Neural cell (in vitro differentiated cells): ENCODE results near the gene CFAP20DC. TPM values are rescaled to one million over a fixed set of nuclear protein-coding genes. Genes with fewer than 3 reads are reported as not detected.

Source experiments
- H2AFZ ChIP-seq: fragments of 200-600, 300-800 bp; sonication (generic), shearing (Covaris generic); 2 replicates; pipeline ENCODE4 v1.6.0; 2014; ENCODE audit warnings: low read depth, mild to moderate bottlenecking, antibody characterized with exemption, low read length, moderate library complexity
- H3F3A ChIP-seq: fragments of 200-600 bp; shearing (Covaris generic); 2 replicates; pipeline ENCODE4 v1.6.1; 2016; ENCODE audit warnings: mild to moderate bottlenecking, moderate library complexity, mixed read lengths, antibody characterized with exemption, low read length; ENCODE audit not compliant: insufficient read depth, poor library complexity, severe bottlenecking
- H3K27ac ChIP-seq: fragments of 200-600, 300-800 bp; sonication (generic), shearing (Covaris generic); 2 replicates; pipeline ENCODE4 v1.5.1; 2014; ENCODE audit warnings: mild to moderate bottlenecking, low read length, moderate library complexity
- H3K27me3 ChIP-seq: fragments of 300-800, 200-600 bp; sonication (generic), shearing (Covaris generic); 2 replicates; pipeline ENCODE4 v1.6.0; 2014; ENCODE audit warnings: mild to moderate bottlenecking, low read depth, low read length, moderate library complexity; ENCODE audit not compliant: insufficient read depth
- H3K36me3 ChIP-seq: fragments of 300-800, 200-600 bp; sonication (generic), shearing (Covaris generic); 2 replicates; pipeline ENCODE4 v1.5.1; 2014; ENCODE audit warnings: mild to moderate bottlenecking, antibody characterized with exemption, low read length, moderate library complexity; ENCODE audit not compliant: insufficient read depth
- H3K4me2 ChIP-seq: fragments of 300-800, 200-600 bp; sonication (generic), shearing (Covaris generic); 2 replicates; pipeline ENCODE4 v1.6.0; 2014; ENCODE audit warnings: mild to moderate bottlenecking, low read length
- H3K4me3 ChIP-seq: fragments of 300-800, 200-600 bp; sonication (generic), shearing (Covaris generic); 2 replicates; pipeline ENCODE4 v1.5.1; 2014; ENCODE audit warnings: mild to moderate bottlenecking, low read length, moderate library complexity
- H3K79me2 ChIP-seq: fragments of 200-600 bp; shearing (Covaris generic); replicated peaks from 2 replicates; pipeline ENCODE4 v1.6.0; 2014; ENCODE audit warnings: mild to moderate bottlenecking, low read length, moderate library complexity; ENCODE audit not compliant: insufficient read depth
- H3K9ac ChIP-seq: fragments of 300-800, 200-600 bp; sonication (generic), shearing (Covaris generic); 2 replicates; pipeline ENCODE4 v1.6.1; 2016; ENCODE audit warnings: mild to moderate bottlenecking, low read length, mixed read lengths
- H3K9me2 ChIP-seq: fragments of 200-600 bp; shearing (Covaris generic); 2 replicates; pipeline ENCODE4 v1.6.1; 2016; ENCODE audit warnings: mild to moderate bottlenecking, low read length, mixed read lengths; ENCODE audit not compliant: insufficient read depth
- H3K9me3 ChIP-seq: fragments of 200-600, 300-800 bp; sonication (generic), shearing (Covaris generic); 2 replicates; pipeline ENCODE4 v1.6.1; 2016; ENCODE audit warnings: mild to moderate bottlenecking, mixed run types, low read length, moderate library complexity, mixed read lengths
- H4K20me1 ChIP-seq: fragments of 200-600 bp; shearing (Covaris generic); 2 replicates; pipeline ENCODE4 v1.6.1; 2016; ENCODE audit warnings: mild to moderate bottlenecking, mixed run types; ENCODE audit not compliant: insufficient read depth
- CTCF ChIP-seq: fragments of 450-650 bp; IDR thresholded peaks from 2 replicates; pipeline ENCODE4 v1.5.1; 2014; ENCODE audit warnings: antibody characterized with exemption, mild to moderate bottlenecking, moderate library complexity; ENCODE audit not compliant: poor library complexity, severe bottlenecking
- EP300 ChIP-seq: fragments of 450-650 bp; conservative IDR thresholded peaks from 2 replicates; pipeline ENCODE4 v1.6.1; 2014; ENCODE audit warnings: antibody characterized with exemption, mild to moderate bottlenecking, moderate library complexity; ENCODE audit not compliant: poor library complexity, severe bottlenecking
- EZH2 ChIP-seq: fragments of 200-600, 300-800 bp; shearing (Covaris generic), sonication (generic); IDR thresholded peaks from 2 replicates; pipeline ENCODE4 v1.6.1; 2014; ENCODE audit warnings: antibody characterized with exemption, low read length, borderline replicate concordance, mild to moderate bottlenecking; ENCODE audit not compliant: insufficient read depth, poor library complexity, severe bottlenecking
- MXI1 ChIP-seq: fragments of 450-650 bp; conservative IDR thresholded peaks from 2 replicates; pipeline ENCODE4 v1.6.1; 2014; ENCODE audit warnings: antibody characterized with exemption, mild to moderate bottlenecking; ENCODE audit not compliant: poor library complexity, severe bottlenecking
- POLR2AphosphoS5 ChIP-seq: IDR thresholded peaks from 2 replicates; pipeline ENCODE4 v1.6.1; 2012
- RAD21 ChIP-seq: fragments of 450-650 bp; conservative IDR thresholded peaks from 2 replicates; pipeline ENCODE4 v1.6.1; 2014; ENCODE audit warnings: antibody characterized with exemption, mild to moderate bottlenecking, moderate library complexity
- REST ChIP-seq: IDR thresholded peaks from 2 replicates; pipeline ENCODE4 v1.6.1; 2012; ENCODE audit warnings: borderline replicate concordance
- SMC3 ChIP-seq: fragments of 450-650 bp; conservative IDR thresholded peaks from 2 replicates; pipeline ENCODE4 v1.6.1; 2014; ENCODE audit warnings: antibody characterized with exemption, mild to moderate bottlenecking, moderate library complexity; ENCODE audit not compliant: poor library complexity
- TAF1 ChIP-seq: IDR thresholded peaks from 2 replicates; pipeline ENCODE4 v1.6.1; 2012; ENCODE audit warnings: low read depth
- polyA plus RNA-seq: library from polyadenylated mRNA; depleted of rRNA; stranded (reverse); fragments of >200 nt; gene quantifications from 2 replicates; pipeline ENCODE4 v1.2.3, GENCODE V29; 2014

CFAP20DC gene
- polyA plus RNA-seq, 1 donor from 2014 or later = not detected

GRCh38 chr3:58880182-58880581 lies 169.6 kb downstream of the CFAP20DC start:
- no peaks in the 10 kb centered on the region for H3K9me2 ChIP-seq
- no peaks in the 10 kb centered on the region for H3F3A ChIP-seq
- no peak overlapping the region for H2AFZ ChIP-seq
- no peak overlapping the region for H3K4me2 ChIP-seq
- no peaks in the 10 kb centered on the region for H4K20me1 ChIP-seq
- no peaks in the 10 kb centered on the region for H3K9me3 ChIP-seq
- H3K27me3 ChIP-seq = no peaks in the 10 kb centered on the region
- TF ChIP-seq POLR2AphosphoS5 (no peak), CTCF (no peak), SMC3 (no peak), REST (no peak), EZH2 (no peak), MXI1 (no peak), EP300 (no peak), RAD21 (no peak), TAF1 (no peak)
- H3K27ac ChIP-seq = no peak overlapping the region
- no peaks in the 10 kb centered on the region for H3K36me3 ChIP-seq
- no peak overlapping the region for H3K9ac ChIP-seq
- H3K4me3 ChIP-seq = no peak overlapping the region
- H3K79me2 ChIP-seq = no peaks in the 10 kb centered on the region

- H3K27ac ChIP-seq = no peak overlapping the region
- no peaks in the 10 kb centered on the region for H4K20me1 ChIP-seq
- TF ChIP-seq EZH2 (no peak), CTCF (no peak), RAD21 (no peak), POLR2AphosphoS5 (no peak), EP300 (no peak), SMC3 (no peak)
- H3K9me3 ChIP-seq = no peaks in the 10 kb centered on the region
- no peaks in the 10 kb centered on the region for H3K27me3 ChIP-seq
- no peaks in the 10 kb centered on the region for H3F3A ChIP-seq
- no peaks in the 10 kb centered on the region for H3K9me2 ChIP-seq
- no peak overlapping the region for H3K4me2 ChIP-seq
- H3K9ac ChIP-seq = no peak overlapping the region
- H2AFZ ChIP-seq = no peak overlapping the region
- no peak overlapping the region for H3K4me3 ChIP-seq
- no peaks in the 10 kb centered on the region for H3K79me2 ChIP-seq
- H3K36me3 ChIP-seq = no peaks in the 10 kb centered on the region
Measured at GRCh38 chr3:58874795-58875194, 175.0 kb downstream of the CFAP20DC start.
